GM12874 (cell line): Measurements from ENCODE around the gene KHSRP.

Experiments used
- TF ChIP-seq, protein P1 (sequence below): IDR thresholded peaks from 2 replicates; pipeline ENCODE4 v1.5.1; 2011; ENCODE audit warnings: low read depth, mild to moderate bottlenecking, control low read depth, low read length, moderate library complexity; ENCODE audit not compliant: insufficient read depth

The KHSRP gene

DNA sequence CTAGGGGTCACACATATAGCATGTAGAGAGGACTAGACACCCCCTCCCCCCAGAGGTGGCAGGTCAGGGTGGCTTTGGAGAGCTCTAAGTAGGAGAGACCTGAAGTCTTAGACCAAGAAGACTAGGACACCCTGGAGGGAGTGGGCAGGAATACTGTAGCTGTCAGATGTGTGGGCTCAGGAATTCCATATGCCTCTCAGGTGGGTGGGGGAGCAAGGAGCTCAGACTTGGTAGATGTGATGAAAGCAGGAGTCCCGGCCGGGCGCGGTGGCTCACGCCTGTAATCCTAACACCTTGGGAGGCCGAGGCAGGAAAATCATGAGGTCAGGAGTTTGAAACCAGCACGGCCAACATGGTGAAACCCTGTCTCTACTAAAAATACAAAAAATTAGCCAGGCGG lies 41.1 kb upstream of the KHSRP start:
- TF ChIP-seq, protein P1, sequence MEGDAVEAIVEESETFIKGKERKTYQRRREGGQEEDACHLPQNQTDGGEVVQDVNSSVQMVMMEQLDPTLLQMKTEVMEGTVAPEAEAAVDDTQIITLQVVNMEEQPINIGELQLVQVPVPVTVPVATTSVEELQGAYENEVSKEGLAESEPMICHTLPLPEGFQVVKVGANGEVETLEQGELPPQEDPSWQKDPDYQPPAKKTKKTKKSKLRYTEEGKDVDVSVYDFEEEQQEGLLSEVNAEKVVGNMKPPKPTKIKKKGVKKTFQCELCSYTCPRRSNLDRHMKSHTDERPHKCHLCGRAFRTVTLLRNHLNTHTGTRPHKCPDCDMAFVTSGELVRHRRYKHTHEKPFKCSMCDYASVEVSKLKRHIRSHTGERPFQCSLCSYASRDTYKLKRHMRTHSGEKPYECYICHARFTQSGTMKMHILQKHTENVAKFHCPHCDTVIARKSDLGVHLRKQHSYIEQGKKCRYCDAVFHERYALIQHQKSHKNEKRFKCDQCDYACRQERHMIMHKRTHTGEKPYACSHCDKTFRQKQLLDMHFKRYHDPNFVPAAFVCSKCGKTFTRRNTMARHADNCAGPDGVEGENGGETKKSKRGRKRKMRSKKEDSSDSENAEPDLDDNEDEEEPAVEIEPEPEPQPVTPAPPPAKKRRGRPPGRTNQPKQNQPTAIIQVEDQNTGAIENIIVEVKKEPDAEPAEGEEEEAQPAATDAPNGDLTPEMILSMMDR = no peak

DNA sequence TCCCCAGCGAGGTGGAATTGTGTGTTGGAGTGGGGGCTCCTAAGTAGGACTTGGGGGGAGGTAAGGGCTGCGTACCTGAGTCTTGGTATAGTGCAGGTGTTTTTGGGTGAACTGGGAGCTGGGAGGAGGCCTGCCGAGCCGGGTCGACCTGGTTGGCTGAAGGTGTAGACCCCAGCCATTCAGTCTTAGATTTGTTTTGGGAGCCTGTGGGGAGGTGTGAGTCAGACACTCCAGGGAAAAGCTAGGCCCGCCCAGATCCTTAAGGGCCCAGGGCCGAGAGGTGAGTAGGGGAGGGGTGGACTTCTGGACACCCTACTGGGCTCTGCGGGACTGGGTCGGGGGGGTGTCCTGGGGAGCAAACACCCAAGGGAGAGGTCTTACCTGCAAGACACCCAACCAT lies 40.4 kb upstream of the KHSRP start:
- TF ChIP-seq, protein P1 = no peak

- TF ChIP-seq, protein P1 = no peak
Measured at GRCh38 chr19:6464070-6464873, 39.7 kb upstream of the KHSRP start, which contains the start of gene CRB3. Gene CRB3 (plus strand): TSS chr19:6464271. CDS start chr19:6464702, 431 bp downstream.

DNA sequence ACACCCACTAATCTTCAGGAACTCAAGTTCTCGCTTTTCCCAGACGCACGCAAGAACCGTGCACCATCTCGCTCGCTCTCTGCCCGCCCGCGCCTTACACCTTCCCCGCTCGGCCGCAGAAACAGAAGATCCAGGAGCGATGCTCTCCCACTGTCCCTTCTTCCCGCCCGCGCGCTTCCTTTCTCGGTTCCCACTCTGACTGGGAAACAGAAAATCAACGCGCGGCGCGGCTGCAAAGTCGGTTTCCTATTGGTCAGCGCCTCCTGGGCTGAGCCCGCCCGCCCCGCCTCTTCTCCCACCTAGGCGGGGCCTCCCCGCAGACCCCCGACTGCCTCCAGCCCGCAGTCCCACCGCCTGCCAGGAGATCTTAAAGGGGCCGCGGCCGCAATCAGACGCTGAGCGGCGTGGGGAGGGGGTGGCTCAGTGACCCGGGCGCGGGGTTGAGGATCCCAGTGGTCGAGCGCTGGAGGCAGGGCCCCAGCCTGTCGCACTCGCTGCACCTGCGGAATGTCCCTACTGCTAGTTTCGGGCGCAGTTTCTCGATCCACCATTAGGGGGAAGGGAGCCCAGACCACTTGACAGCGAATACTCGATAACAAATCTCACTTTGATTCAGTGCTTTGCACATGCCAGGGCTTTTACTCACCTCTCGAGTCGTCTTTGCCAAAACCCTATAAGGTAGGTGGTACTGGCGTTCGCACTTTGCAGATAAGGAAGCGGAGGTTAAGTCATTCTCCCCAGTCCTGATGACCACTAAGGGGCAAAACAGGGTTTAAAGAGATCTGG lies 35.7 kb upstream of the KHSRP start:
- TF ChIP-seq, protein P1 = peak; percentile 72

GRCh38 chr19:6459262-6460098 lies 34.9 kb upstream of the KHSRP start, which contains the start of gene SLC25A23:
Gene SLC25A23 (minus strand): TSS chr19:6459792. CDS start chr19:6459628, 164 bp downstream.
- TF ChIP-seq, protein P1 = no peak

GRCh38 chr19:6458695-6459261 lies 34.2 kb upstream of the KHSRP start:
- TF ChIP-seq, protein P1 = no peak
